Gastroesophageal sphincter (tissue), 4 donors: ENCODE results near the gene ZNF335. TPM values are rescaled to one million over a fixed set of nuclear protein-coding genes. Genes with fewer than 3 reads are reported as not detected.

Experiments used
- ATAC-seq: fragments of 150-250 bp; one replicate; pipeline ENCODE4 v1.9.1; 2016; ENCODE audit warnings: mild to moderate bottlenecking, moderate library complexity
- H3K27ac ChIP-seq, 4 donors: fragments of 200-600 bp; sonication (generic) in 3 of 4; 1 replicate in 3 of 4; 2 replicates in 1 of 4; pipeline ENCODE4 v1.5.1; 2016 to 2019
- H3K27me3 ChIP-seq: fragments of 200-600 bp; sonication (generic); one replicate; pipeline ENCODE4 v1.5.1; 2019
- H3K36me3 ChIP-seq, 2 donors: fragments of 200-600 bp; sonication (generic); one replicate each; pipeline ENCODE4 v1.5.1; 2019; ENCODE audit warnings: control low read depth in 1 of 2
- H3K4me1 ChIP-seq, 3 donors: fragments of 200-600 bp; sonication (generic); 1 replicate in 2 of 3; 2 replicates in 1 of 3; pipeline ENCODE4 v1.5.1; 2016 to 2019; ENCODE audit warnings: control low read depth in 2 of 3
- H3K4me3 ChIP-seq, 2 donors: fragments of 200-600 bp; sonication (generic); one replicate each; pipeline ENCODE4 v1.5.1; 2019; ENCODE audit warnings: mild to moderate bottlenecking in 1 of 2, moderate library complexity in 1 of 2
- H3K9me3 ChIP-seq, 3 donors: fragments of 200-600 bp; sonication (generic); one replicate each; pipeline ENCODE4 v1.5.1; 2017 to 2019; ENCODE audit warnings: control low read depth in 2 of 3
- CTCF ChIP-seq, 4 experiments: fragments of 200-600 bp in 2 of 4; fragments of 450-650 bp in 2 of 4; sonication (generic) in 1 of 4; IDR thresholded peaks; one replicate each; pipeline ENCODE4 v1.5.1; 2017 to 2019; ENCODE audit warnings: antibody characterized with exemption in 4 of 4, mild to moderate bottlenecking in 2 of 4, moderate library complexity in 2 of 4
- EP300 ChIP-seq: sonication (generic); formaldehyde crosslinking; IDR thresholded peaks from one replicate; pipeline ENCODE4 v1.6.1; 2017; ENCODE audit warnings: antibody characterized with exemption, mild to moderate bottlenecking
- POLR2A ChIP-seq, 2 donors: fragments of 450-650 bp; IDR thresholded peaks; one replicate each; pipeline ENCODE4 v1.6.1; 2017; ENCODE audit warnings: antibody characterized with exemption in 2 of 2, mild to moderate bottlenecking in 2 of 2, moderate library complexity in 1 of 2
- POLR2AphosphoS5 ChIP-seq: sonication (generic); formaldehyde crosslinking; IDR thresholded peaks from one replicate; pipeline ENCODE4 v1.6.1; 2017; ENCODE audit warnings: antibody characterized with exemption
- WGBS, 2 donors: methylation state at CpG; one replicate each; pipeline ENCODE4 v1.1.5; 2018; ENCODE audit warnings: low coverage in 1 of 2; 5-methylcytosine and 5-hydroxymethylcytosine counted together
- total RNA-seq, 4 donors: library from RNA; depleted of rRNA; stranded (reverse); fragments of >200 nt; gene quantifications; one replicate each; pipeline ENCODE4 v1.1.0, GENCODE V29; 2016

ZNF335 gene
- total RNA-seq, 4 donors from 2014 or later, result 7.5 to 17.9 (median 16.5) TPM

GRCh38 chr20:45967551-45968080 is 4.4 kb downstream of the ZNF335 start:
- Histone ChIP-seq H3K36me3 (peaks cover 0 to 70% of the 10 kb centered on the region in 2 donors), H3K4me1 (peaks cover 0 to 32% (median 12%) of the 10 kb centered on the region in 3 donors)

GRCh38 chr20:45965169-45966002 is 6.6 kb downstream of the ZNF335 start:
- Histone ChIP-seq H3K36me3 (peaks cover 0 to 92% of the 10 kb centered on the region in 2 donors), H3K4me3 (no peak overlapping the region), H3K27ac (no peak overlapping the region), H3K27me3 (no peaks in the 10 kb centered on the region), H3K9me3 (no peaks in the 10 kb centered on the region), H3K4me1 (peaks cover 0 to 21% (median 12%) of the 10 kb centered on the region in 3 donors)
- ATAC-seq, result no peak
- WGBS, 2 donors, result 75 to 83% methylated on average over 3 to 4 of the region's 18 CpGs
- TF ChIP-seq CTCF (IDR thresholded peaks at IDR 0.05) (no peak), EP300 (no peak), POLR2A (IDR thresholded peaks at IDR 0.05) (no peak), POLR2AphosphoS5 (no peak)

More at GRCh38 chr20:45967551-45968080, 4.4 kb downstream of the ZNF335 start:
- Histone ChIP-seq H3K27me3 (no peaks in the 10 kb centered on the region), H3K27ac (no peak overlapping the region), H3K4me3 (no peak overlapping the region), H3K9me3 (no peaks in the 10 kb centered on the region)
- ATAC-seq, result no peak
- WGBS, 2 donors, result no CpG with 5 or more reads among the region's 13 CpGs
- TF ChIP-seq CTCF (IDR thresholded peaks at IDR 0.05), result no peak
- TF ChIP-seq POLR2A (IDR thresholded peaks at IDR 0.05), result no peak
- TF ChIP-seq POLR2AphosphoS5, result no peak
- no peak for TF ChIP-seq EP300

GRCh38 chr20:45964006-45964400 is 8.0 kb downstream of the ZNF335 start:
- Histone ChIP-seq H3K9me3 (no peaks in the 10 kb centered on the region), H3K27me3 (no peaks in the 10 kb centered on the region), H3K4me1 (peaks cover 0 to 8% (median 0%) of the 10 kb centered on the region in 3 donors), H3K27ac (no peak overlapping the region), H3K36me3 (peaks cover 0 to 100% of the 10 kb centered on the region in 2 donors), H3K4me3 (no peak overlapping the region)
- TF ChIP-seq EP300 (no peak), CTCF (IDR thresholded peaks at IDR 0.05) (no peak), POLR2A (IDR thresholded peaks at IDR 0.05) (no peak), POLR2AphosphoS5 (no peak)
- 60% methylated on average over 2 of the region's 9 CpGs; no CpG with 5 or more reads in 1 of the 2 donors for WGBS, 2 donors
- no peak for ATAC-seq

- Histone ChIP-seq H3K36me3 (peaks cover 0 to 100% of the 10 kb centered on the region in 2 donors), H3K4me3 (no peak overlapping the region), H3K9me3 (no peaks in the 10 kb centered on the region), H3K27me3 (no peaks in the 10 kb centered on the region), H3K4me1 (peaks cover 0 to under 1% (median 0%) of the 10 kb centered on the region in 3 donors), H3K27ac (no peak overlapping the region)
- ATAC-seq, result no peak
- TF ChIP-seq CTCF (IDR thresholded peaks at IDR 0.05) (peak in 1 of 4 experiments; percentile 36), EP300 (no peak)
- 71% methylated on average over 7 of the region's 34 CpGs; no CpG with 5 or more reads in 1 of the 2 donors for WGBS, 2 donors
These were observed 8.7 kb downstream of the ZNF335 start for GRCh38 chr20:45963059-45964005.
